ENCODE measurements around the gene NOC2L. TPM values are rescaled to one million over a fixed set of nuclear protein-coding genes. Genes with fewer than 3 reads are reported as not detected.
"Not testable (repeated sequence)": the region's sequence is repeated elsewhere in the genome, so short reads cannot be mapped to it uniquely, and the experiment has no call there.

NOC2L gene
- total RNA-seq, 4 donors from 2014 or later = 45.6 to 61.9 (median 56.3) TPM

- peaks cover 31% of the 10 kb centered on the region for H3K4me1 ChIP-seq
- H3K4me3 ChIP-seq = no peak overlapping the region
- H3K27me3 ChIP-seq = peaks cover 19% of the 10 kb centered on the region
- no peaks in the 10 kb centered on the region for H3K36me3 ChIP-seq
- H3K27ac ChIP-seq = no peak overlapping the region
- no peak for TF ChIP-seq EP300 (IDR thresholded peaks at IDR 0.05)
- no peak for TF ChIP-seq POLR2A (IDR thresholded peaks at IDR 0.05)
- no peak for TF ChIP-seq CTCF (IDR thresholded peaks at IDR 0.05)
- no peak for TF ChIP-seq POLR2AphosphoS5 (IDR thresholded peaks at IDR 0.05)
- no peaks in the 10 kb centered on the region for H3K9me3 ChIP-seq
- WGBS = 96% methylated on average over 10 of the region's 10 CpGs
- peak in 1 of 2 donors; percentile 58 for DNase-seq (ENCODE audit: low spot score in 2 of 2)
Measured at GRCh38 chr1:903305-903704, 55.8 kb downstream of the NOC2L start.

- no peak overlapping the region for H3K4me3 ChIP-seq
- WGBS = 91% methylated on average over 21 of the region's 21 CpGs
- peak; percentile 53 to 62 for DNase-seq (ENCODE audit: low spot score in 2 of 2)
- no peaks in the 10 kb centered on the region for H3K36me3 ChIP-seq
- TF ChIP-seq EP300 (IDR thresholded peaks at IDR 0.05) (no peak), POLR2A (IDR thresholded peaks at IDR 0.05) (no peak)
- H3K27ac ChIP-seq = no peak overlapping the region
- H3K9me3 ChIP-seq = no peaks in the 10 kb centered on the region
- peaks cover 23% of the 10 kb centered on the region for H3K27me3 ChIP-seq
- H3K4me1 ChIP-seq = peaks cover 31% of the 10 kb centered on the region
Measured at GRCh38 chr1:902802-903201, 56.3 kb downstream of the NOC2L start.

GRCh38 chr1:901108-901859, 57.8 kb downstream of the NOC2L start:
- peaks cover 23% of the 10 kb centered on the region for H3K4me1 ChIP-seq
- TF ChIP-seq POLR2A (IDR thresholded peaks at IDR 0.05) (no peak), EP300 (IDR thresholded peaks at IDR 0.05) (no peak), CTCF (IDR thresholded peaks at IDR 0.05) (no peak), POLR2AphosphoS5 (IDR thresholded peaks at IDR 0.05) (no peak)
- WGBS = 75% methylated on average over 18 of the region's 18 CpGs
- H3K27ac ChIP-seq = no peak overlapping the region
- DNase-seq (ENCODE audit: low spot score in 2 of 2) = peak; percentile 52 to 54
- no peaks in the 10 kb centered on the region for H3K9me3 ChIP-seq
- peaks cover 31% of the 10 kb centered on the region for H3K27me3 ChIP-seq
- H3K4me3 ChIP-seq = no peak overlapping the region
- no peaks in the 10 kb centered on the region for H3K36me3 ChIP-seq

- Histone ChIP-seq H3K36me3 (no peaks in the 10 kb centered on the region), H3K27ac (no peak overlapping the region), H3K27me3 (peaks cover 35% of the 10 kb centered on the region), H3K4me3 (no peak overlapping the region), H3K9me3 (no peaks in the 10 kb centered on the region), H3K4me1 (peaks cover 7% of the 10 kb centered on the region)
- WGBS = 87% methylated on average over 8 of the region's 8 CpGs
- DNase-seq (ENCODE audit: low spot score in 2 of 2) = peak in 1 of 2 donors; percentile 72
- TF ChIP-seq POLR2AphosphoS5 (IDR thresholded peaks at IDR 0.05) (no peak), EP300 (IDR thresholded peaks at IDR 0.05) (no peak), POLR2A (IDR thresholded peaks at IDR 0.05) (no peak), CTCF (IDR thresholded peaks at IDR 0.05) (no peak)
Measured at GRCh38 chr1:899636-900317, 59.3 kb downstream of the NOC2L start.

- not testable (repeated sequence) for H3K4me1 ChIP-seq, H3K27ac ChIP-seq, H3K4me3 ChIP-seq, H3K36me3 ChIP-seq, H3K9me3 ChIP-seq
- DNase-seq (ENCODE audit: low spot score in 2 of 2) = peak in 1 of 2 donors; percentile 53
- WGBS = 65% methylated on average over 17 of the region's 17 CpGs
- H3K27me3 ChIP-seq = peaks cover 42% of the 10 kb centered on the region
Measured at GRCh38 chr1:897951-898350, 61.1 kb downstream of the NOC2L start.

GRCh38 chr1:897226-897625, 61.8 kb downstream of the NOC2L start:
- TF ChIP-seq POLR2A (IDR thresholded peaks at IDR 0.05) (no peak), EP300 (IDR thresholded peaks at IDR 0.05) (no peak), CTCF (IDR thresholded peaks at IDR 0.05) (no peak), POLR2AphosphoS5 (IDR thresholded peaks at IDR 0.05) (no peak)
- no peaks in the 10 kb centered on the region for H3K9me3 ChIP-seq
- H3K4me3 ChIP-seq = no peak overlapping the region
- H3K27me3 ChIP-seq = peaks cover 42% of the 10 kb centered on the region
- no peak overlapping the region for H3K27ac ChIP-seq
- 35% methylated on average over 8 of the region's 8 CpGs for WGBS
- peak in 1 of 2 donors; percentile 35 for DNase-seq (ENCODE audit: low spot score in 2 of 2)
- no peaks in the 10 kb centered on the region for H3K36me3 ChIP-seq
- no peaks in the 10 kb centered on the region for H3K4me1 ChIP-seq
